Measurements from ENCODE around the gene GSAP. TPM values are rescaled to one million over a fixed set of nuclear protein-coding genes. Genes with fewer than 3 reads are reported as not detected.

GSAP gene
- total RNA-seq, 1 experiment from 2014 or later = 25.7 TPM

DNA sequence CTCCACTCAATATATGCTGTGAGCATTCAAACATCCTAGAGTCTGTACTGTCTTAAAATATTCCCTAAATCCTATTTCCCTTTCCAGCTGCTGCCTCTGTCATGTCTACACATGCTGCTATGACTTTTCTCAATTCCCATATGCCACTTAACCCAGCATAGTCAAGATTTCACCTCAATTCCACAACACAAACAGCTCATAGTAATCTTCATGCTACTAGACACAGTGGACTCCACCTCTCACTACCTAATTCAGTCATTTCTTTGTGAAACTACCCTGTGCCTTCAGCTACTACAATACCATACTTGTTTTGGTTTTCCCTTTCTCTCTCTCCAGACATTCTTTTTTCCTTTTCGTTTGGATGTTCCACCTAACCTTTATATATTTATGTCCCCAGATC, 45.5 kb downstream of the GSAP start:
- CTCF ChIA-PET = interaction anchor here (0.6 kb wide), 1 partner anchor 650 kb away, joined by 4 read pairs; no protein-coding TSS in a partner anchor
- Mint-ChIP-seq H3K36me3 (ENCODE audit: insufficient read depth, unreplicated experiment) (peaks cover 20% of the 10 kb centered on the region), H3K4me3 (ENCODE audit: unreplicated experiment) (no peak overlapping the region), H3K4me1 (ENCODE audit: low read depth, unreplicated experiment) (no peaks in the 10 kb centered on the region), H3K27ac (ENCODE audit: unreplicated experiment) (peak overlapping the region; percentile 5), H3K27me3 (ENCODE audit: insufficient read depth, unreplicated experiment) (no peaks in the 10 kb centered on the region), H3K9me3 (ENCODE audit: unreplicated experiment) (no peaks in the 10 kb centered on the region)
- POLR2A ChIA-PET = no interaction called here
- intact Hi-C loops (cut with micrococcal nuclease; ENCODE audit: unreplicated experiment) = no loop called here
- no TSS peak for BruUV-seq (replicated peaks)
- Histone ChIP-seq H3K9me3 (0 out of 2 replicates have a peak, but pooled peaks cover 9% of the 10 kb centered on the region), H3K36me3 (ENCODE audit: control insufficient read depth, insufficient read depth, low read length) (no peaks in the 10 kb centered on the region), H3K27me3 (replicated peaks; ENCODE audit: control insufficient read depth, insufficient read depth, low read length) (no peaks in the 10 kb centered on the region), H3K4me1 (no peaks in the 10 kb centered on the region), H3K4me3 (ENCODE audit: low read depth, low read length) (no peak overlapping the region)
- TF ChIP-seq, protein P1, sequence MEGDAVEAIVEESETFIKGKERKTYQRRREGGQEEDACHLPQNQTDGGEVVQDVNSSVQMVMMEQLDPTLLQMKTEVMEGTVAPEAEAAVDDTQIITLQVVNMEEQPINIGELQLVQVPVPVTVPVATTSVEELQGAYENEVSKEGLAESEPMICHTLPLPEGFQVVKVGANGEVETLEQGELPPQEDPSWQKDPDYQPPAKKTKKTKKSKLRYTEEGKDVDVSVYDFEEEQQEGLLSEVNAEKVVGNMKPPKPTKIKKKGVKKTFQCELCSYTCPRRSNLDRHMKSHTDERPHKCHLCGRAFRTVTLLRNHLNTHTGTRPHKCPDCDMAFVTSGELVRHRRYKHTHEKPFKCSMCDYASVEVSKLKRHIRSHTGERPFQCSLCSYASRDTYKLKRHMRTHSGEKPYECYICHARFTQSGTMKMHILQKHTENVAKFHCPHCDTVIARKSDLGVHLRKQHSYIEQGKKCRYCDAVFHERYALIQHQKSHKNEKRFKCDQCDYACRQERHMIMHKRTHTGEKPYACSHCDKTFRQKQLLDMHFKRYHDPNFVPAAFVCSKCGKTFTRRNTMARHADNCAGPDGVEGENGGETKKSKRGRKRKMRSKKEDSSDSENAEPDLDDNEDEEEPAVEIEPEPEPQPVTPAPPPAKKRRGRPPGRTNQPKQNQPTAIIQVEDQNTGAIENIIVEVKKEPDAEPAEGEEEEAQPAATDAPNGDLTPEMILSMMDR (IDR thresholded peaks at IDR 0.05; ENCODE audit: insufficient read depth in 1 of 2, low read depth in 1 of 2, low read length in 1 of 2, severe bottlenecking in 1 of 2, unreplicated experiment in 1 of 2) = no peak
- no peak for DNase-seq

DNA sequence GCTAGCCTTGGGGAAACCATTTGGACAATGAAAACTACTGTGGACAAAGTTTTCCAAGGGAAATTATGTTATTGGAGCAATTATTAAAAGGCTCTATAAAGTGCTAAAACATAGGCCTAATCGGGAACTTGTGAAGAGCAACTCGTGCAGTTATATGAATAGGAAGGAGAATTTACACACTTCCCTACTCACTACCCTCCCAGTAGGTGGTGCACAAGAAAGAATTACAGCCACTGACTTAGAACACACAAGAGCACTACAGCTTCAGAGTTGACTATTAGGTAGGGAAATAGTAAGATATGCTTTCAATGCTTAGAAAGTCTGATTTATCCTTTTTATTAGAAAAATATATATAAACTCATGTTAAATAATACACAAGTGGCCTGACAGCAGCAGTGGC, 47.2 kb downstream of the GSAP start:
- no peaks in the 10 kb centered on the region for H3K27me3 ChIP-seq (replicated peaks; ENCODE audit: control insufficient read depth, insufficient read depth, low read length)
- 0 out of 2 replicates have a peak, but pooled peaks cover 9% of the 10 kb centered on the region for H3K9me3 ChIP-seq
- ChIA-PET POLR2A (no interaction called here), CTCF (no interaction called here)
- Mint-ChIP-seq H3K4me1 (ENCODE audit: low read depth, unreplicated experiment) (no peaks in the 10 kb centered on the region), H3K27ac (ENCODE audit: unreplicated experiment) (no peak overlapping the region), H3K36me3 (ENCODE audit: insufficient read depth, unreplicated experiment) (peaks cover 14% of the 10 kb centered on the region), H3K4me3 (ENCODE audit: unreplicated experiment) (no peak overlapping the region), H3K9me3 (ENCODE audit: unreplicated experiment) (no peaks in the 10 kb centered on the region), H3K27me3 (ENCODE audit: insufficient read depth, unreplicated experiment) (no peaks in the 10 kb centered on the region)
- no peak for DNase-seq
- BruUV-seq (replicated peaks) = no TSS peak
- no peaks in the 10 kb centered on the region for H3K4me1 ChIP-seq
- no peak overlapping the region for H3K4me3 ChIP-seq (ENCODE audit: low read depth, low read length)
- TF ChIP-seq, protein P1 (IDR thresholded peaks at IDR 0.05; ENCODE audit: insufficient read depth in 1 of 2, low read depth in 1 of 2, low read length in 1 of 2, severe bottlenecking in 1 of 2, unreplicated experiment in 1 of 2) = peak in 1 of 2 experiments; percentile 31
- intact Hi-C loops (cut with micrococcal nuclease; ENCODE audit: unreplicated experiment) = loop anchor here (1.0 to 10.0 kb wide), 3 partner anchors 48 to 390 kb away; partner anchors contain the start of gene GSAP
- no peaks in the 10 kb centered on the region for H3K36me3 ChIP-seq (ENCODE audit: control insufficient read depth, insufficient read depth, low read length)

DNA sequence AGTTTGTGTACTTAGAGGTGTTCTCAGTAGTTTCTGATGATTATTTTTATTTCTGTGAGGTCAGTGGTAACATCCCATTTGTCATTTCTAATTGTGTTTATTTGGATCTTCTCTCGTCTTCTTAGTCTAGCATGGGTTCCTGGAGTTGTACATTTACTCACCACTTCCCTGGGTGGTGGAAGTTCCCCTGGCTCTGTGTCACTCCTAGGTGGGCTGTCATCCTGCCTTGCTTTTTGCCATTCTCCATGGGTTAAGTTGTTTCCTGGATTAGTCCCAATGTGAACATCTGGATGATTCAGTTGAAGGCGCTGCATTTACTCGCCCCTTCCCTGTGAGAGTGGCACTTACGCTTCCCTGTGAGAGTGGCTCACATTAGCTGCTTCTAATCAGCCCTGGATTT, 48.2 kb downstream of the GSAP start:
- Histone ChIP-seq H3K4me3 (ENCODE audit: low read depth, low read length) (no peak overlapping the region), H3K4me1 (no peaks in the 10 kb centered on the region), H3K36me3 (ENCODE audit: control insufficient read depth, insufficient read depth, low read length) (no peaks in the 10 kb centered on the region), H3K27me3 (replicated peaks; ENCODE audit: control insufficient read depth, insufficient read depth, low read length) (no peaks in the 10 kb centered on the region), H3K9me3 (0 out of 2 replicates have a peak, but pooled peaks cover 9% of the 10 kb centered on the region)
- Mint-ChIP-seq H3K4me1 (ENCODE audit: low read depth, unreplicated experiment) (no peaks in the 10 kb centered on the region), H3K4me3 (ENCODE audit: unreplicated experiment) (no peak overlapping the region), H3K36me3 (ENCODE audit: insufficient read depth, unreplicated experiment) (peaks cover 14% of the 10 kb centered on the region), H3K27ac (ENCODE audit: unreplicated experiment) (no peak overlapping the region), H3K27me3 (ENCODE audit: insufficient read depth, unreplicated experiment) (no peaks in the 10 kb centered on the region), H3K9me3 (ENCODE audit: unreplicated experiment) (no peaks in the 10 kb centered on the region)
- DNase-seq = no peak
- no TSS peak for BruUV-seq (replicated peaks)
- ChIA-PET CTCF (no interaction called here), POLR2A (no interaction called here)
- intact Hi-C loops (cut with micrococcal nuclease; ENCODE audit: unreplicated experiment) = loop anchor here (5.0 to 10.0 kb wide), 2 partner anchors 49 to 177 kb away; partner anchors contain the start of gene GSAP
- TF ChIP-seq, protein P1 (IDR thresholded peaks at IDR 0.05; ENCODE audit: insufficient read depth in 1 of 2, low read depth in 1 of 2, low read length in 1 of 2, severe bottlenecking in 1 of 2, unreplicated experiment in 1 of 2) = no peak

All from Caco-2 (cell line).